HG03457 (cell line): Measurements from ENCODE around the gene NRIP2.
A peak's percentile ranks its signal among the peaks of the same experiment; 100 is the strongest.

ENCODE experiments used
- ATAC-seq: cut with Tn5 transposase; IDR thresholded peaks from one replicate; pipeline ENCODE4 v1.9.1; 2021; ENCODE audit warnings: moderate number of reproducible peaks; ENCODE audit not compliant: unreplicated experiment

NRIP2 gene

DNA sequence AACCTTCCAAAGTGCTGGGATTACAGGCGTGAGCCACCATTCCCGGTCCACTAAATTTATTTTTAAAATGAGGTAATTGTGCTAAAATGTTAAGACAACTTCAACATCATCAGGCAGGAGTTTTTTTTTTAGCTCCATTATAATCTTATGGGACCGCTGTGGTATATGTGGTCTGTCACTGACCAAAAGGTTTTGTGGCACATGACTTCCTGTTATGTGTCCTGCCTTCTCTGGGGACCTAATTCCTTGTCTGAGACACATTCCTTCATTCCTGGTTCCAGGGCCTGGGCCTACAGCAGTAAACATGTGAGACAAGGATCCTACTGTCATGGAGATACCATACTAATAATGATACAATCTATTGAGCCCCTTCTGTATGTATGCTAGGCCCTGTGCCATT, 17.1 kb upstream of the NRIP2 start:
- ATAC-seq, result no peak

DNA sequence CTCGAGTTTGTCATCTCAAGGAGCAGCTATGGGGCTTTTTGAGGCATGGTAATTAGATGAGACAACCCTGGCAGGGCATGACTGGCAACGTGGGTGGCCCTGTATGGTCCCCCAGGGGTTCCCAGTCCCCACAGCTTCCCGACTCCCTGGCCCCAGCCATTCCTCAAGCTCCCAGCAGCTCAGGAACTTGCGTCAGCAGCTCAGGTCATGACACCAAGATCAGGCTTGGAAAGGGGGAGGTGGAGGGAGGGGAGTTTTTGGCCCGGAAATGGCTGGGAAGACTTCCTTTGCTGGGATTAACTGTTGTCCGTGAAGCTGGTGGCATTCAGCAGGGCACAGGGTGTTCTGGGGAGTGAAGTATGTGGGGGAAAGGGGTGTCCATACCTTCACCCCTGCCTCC, 10.4 kb upstream of the NRIP2 start:
- ATAC-seq, result no peak

DNA sequence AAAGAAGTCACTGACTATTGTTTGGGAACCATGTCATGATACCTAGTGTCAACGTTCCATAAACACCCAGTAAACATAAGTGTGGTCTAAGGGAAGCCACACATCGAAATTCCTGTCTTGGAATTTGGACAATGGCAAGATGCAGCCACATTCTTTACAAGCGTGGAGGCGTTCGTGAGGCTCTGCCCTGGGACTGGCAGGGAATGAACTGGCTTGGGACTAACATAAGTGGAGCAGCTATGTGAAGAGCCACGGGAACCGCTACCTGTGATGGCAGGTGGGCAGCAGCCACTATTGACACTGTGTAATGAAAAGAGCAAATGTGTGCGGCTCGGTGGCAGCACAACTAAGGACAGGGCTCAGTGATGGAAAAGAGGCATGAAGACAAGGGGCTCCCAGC, 10.0 kb upstream of the NRIP2 start:
- no peak for ATAC-seq

DNA sequence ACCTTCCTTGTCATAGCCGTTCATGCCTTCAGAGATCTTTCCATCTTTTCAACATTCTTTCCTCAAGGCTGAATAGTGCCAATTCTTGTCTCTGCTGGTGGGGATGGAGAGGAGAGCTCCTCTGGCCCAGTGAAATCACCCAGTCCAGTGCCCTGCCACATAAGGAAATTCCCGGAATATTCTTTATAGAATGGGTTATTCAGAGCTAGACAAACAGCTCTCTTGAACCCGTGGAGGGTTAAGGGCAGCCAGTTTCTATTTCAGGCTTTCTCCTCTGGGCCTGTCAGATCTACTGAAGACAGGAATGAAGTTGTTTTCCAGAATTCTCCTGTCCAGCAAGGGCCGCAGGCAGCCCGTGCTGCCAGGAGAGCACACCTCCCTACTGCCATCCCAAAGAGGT, 8.1 kb upstream of the NRIP2 start:
- ATAC-seq, result no peak

DNA sequence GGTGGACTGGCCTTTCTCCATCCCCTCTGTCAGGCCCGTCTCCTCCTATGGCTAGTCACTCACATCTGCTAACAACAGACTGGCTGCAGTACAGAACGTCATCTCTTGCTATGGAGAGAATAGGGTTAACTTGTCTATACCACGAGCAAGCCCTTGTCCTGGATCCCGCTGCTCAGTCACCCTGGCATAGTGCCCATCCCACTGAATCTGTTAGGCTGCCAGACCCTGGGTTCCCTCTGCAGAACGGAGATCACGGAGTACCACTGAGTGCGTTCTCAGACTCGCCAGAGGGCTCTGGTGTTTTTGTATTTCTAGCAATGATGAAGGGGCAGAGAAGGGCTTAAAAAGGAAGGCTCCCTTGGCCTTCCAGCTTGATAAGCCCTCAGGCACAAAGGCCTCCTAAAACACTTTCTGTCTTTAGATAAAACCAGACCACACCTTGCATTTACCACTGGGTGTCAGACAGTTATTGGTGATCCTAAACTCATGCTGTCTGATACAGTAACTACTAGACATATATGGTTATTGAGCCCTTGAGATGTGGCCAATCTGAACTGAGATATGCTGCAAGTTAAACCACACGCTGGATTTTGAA, 6.3 kb upstream of the NRIP2 start:
- ATAC-seq, result no peak

DNA sequence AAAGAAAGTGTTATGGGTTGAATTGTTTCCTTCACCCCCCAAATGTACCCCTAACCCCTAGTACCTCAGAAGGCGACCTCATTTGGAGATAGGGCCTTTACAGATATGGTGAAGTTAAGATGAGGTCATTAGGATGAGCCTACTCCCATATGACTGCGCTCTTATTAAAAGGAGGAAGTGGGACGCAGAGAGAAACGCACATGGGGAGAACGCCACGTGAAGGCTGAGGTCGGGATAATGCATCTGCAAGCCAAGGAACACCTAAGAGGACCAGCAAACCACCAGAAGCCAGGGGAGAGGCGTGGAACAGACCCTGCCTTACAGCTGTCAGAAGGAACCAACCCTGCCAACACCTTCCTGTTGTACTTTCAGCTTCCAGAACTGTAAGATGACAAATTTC, 1.7 kb upstream of the NRIP2 start:
- ATAC-seq, result no peak

DNA sequence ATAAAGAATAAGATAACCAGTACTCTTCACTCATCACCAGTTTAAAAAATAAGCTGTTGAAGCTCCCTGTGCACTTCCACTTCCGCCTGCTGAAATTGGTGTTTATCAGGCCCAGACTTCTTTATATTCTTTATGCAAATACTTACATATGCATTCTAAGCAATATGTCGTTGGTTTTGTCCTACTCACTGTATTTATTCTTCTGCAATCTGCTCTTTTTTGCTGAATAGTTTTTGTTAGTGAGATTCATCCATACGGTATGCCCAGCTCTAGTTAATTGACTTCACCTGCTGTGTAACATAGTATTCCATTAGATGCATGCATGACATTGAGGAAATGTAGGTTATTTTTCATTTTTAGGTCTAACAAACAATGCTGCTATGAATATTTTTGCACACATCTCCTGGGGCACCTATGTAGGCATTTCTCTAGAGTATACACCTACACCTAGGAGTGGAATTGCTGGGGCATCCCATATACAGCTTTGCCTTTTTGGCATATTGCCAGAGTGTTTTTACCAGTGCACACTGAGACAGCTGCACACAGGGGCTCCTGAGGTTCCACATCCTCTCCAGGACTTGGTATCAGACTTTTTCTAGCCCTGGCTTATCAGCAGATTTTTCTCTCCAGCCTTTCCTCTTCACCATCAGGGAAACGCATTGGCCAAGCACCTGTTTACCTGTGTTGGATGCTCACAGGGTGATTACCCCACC, 1.0 kb upstream of the NRIP2 start:
- ATAC-seq, result no peak

DNA sequence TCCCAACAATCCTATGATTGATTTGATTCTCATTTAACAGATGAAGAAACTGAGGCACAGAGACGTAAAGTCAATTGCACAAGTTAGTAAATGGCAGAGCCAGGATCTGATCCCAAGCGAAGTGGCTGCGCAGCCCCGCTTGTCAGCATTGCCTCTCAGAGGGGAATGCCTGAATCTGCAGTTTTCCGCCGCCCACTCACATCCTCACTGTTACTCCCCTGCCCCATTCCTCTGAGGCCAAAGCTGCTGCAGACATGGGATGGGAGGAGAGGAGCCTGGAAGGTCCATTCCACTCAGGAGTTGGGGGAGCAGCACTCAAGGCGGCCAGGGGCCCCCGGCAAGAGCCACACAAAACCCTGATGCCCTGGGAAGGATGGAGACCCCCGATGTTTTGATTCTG, 1.0 kb downstream of the NRIP2 start:
- ATAC-seq, result no peak

DNA sequence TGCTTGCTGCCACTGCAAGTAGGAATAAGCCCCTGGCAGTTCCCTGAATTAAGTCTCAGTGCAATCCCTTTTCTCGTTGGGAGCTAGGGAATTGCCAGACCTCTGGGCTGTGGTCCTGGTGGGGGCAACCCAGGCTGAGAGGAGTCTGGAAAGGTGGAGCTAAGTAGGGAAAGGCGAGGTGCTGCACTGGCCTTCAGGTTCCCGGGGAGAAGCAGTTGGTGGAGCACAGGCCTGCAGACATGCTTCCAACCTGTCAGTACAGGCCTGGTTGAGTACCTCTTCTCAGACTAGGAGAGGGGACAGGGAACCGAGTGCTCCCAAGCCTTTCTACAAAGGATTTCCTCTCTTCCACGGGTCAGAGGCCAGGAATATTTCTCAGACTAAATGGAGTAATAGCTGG, 1.5 kb downstream of the NRIP2 start:
- no peak for ATAC-seq

DNA sequence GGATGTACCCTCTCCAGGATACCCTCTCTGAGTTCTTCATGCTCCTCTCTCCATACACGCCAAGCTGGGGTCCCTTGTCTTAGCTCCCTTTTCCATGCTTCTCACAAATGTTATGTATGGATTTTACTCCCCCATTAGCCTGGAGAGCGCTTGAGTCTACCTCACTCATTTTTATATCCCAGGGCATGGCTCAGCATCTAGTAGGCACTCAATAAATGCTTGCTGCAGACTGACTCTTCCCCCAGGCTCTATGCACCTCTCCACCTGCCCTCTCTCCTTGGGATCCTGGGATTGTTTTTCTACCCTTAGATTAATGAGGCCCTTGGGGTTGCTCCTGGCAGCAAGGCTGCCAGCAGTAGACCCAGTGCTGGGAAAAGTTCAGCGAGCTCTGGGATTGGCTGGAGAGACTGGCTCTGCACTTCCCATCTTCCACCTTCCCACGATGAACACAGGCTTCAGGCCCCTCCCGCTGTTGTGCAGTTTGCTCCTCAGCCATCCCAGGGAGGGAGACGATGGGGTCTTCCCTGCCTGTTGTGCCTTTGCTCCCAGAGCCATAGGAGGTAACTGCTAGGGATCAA, 2.2 kb downstream of the NRIP2 start:
- no peak for ATAC-seq

DNA sequence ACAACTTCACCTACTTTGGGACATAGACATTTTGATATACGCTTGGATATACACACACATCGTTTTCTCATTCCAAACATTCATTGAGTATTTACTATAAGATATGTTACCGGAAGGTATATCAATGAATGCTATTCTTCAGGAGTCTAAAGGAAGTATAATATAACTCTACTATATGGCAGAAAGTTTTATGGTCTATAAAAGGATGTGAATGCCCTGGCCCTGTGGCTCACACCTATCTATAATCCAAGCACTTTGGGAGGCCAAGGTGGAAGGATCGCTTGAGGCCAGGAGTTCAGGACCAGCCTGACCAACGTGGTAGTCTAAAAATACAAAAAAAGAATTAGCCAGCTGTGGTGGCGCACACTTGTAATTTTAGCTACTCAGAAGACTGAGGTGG, 5.6 kb downstream of the NRIP2 start:
- no peak for ATAC-seq

DNA sequence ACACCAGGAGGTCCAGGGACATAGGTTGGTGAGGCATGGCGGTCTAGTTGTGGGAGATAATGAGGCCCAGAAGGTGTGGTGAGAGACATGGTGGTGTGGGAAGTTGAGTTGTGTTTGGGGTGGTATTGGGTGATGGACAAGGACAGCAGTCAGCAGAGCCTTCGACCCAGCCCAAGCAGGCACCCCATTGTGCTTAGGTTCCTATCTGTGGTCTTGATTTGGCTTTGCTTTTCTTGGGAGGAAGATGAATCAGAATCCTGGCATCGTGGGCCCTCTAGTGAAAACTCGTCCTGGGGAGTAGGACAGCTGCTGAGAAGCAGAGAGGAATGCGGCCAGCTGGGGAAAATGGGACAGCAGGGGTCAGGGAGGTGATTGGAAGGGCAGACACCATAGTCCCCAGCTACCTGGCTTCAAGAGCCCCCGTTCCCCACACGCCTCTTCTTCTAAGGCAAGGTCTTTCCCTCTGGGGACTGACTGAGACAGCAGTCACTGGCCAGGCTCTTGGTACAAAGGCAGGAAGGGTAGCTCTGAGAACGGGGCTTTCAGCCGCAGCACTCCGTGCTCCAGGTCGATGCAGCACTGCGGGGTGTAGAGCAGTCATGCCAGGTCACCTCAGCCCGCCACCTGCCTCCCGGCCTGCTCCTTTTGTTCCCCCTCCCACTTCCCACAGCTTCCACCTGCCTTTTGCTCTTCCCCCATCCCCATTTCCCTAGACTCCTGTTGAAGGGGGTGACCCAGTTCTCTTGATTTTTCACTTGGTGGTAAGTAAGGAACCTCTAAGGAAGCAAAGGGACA, 7.9 kb downstream of the NRIP2 start:
- ATAC-seq, result no peak

DNA sequence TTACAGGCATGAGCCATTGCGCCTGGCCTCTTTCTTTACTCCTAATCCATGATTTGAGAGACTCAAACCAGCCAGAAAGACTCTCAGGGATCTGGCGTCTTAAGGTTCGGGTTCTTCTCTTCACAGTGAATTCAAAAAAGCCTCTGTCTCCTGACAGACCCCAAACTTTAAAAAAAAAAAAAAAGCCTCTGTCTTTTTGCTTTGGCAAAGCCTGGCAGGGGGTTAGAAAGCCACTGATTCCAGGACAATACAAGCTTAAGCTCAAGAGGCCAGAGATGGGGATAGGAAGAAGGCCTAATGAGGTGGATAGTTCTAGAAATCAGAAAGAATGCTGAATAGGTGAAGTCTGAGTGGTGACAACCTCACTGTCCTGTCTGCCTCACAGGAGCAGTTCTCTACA, 8.8 kb downstream of the NRIP2 start:
- ATAC-seq, result no peak

DNA sequence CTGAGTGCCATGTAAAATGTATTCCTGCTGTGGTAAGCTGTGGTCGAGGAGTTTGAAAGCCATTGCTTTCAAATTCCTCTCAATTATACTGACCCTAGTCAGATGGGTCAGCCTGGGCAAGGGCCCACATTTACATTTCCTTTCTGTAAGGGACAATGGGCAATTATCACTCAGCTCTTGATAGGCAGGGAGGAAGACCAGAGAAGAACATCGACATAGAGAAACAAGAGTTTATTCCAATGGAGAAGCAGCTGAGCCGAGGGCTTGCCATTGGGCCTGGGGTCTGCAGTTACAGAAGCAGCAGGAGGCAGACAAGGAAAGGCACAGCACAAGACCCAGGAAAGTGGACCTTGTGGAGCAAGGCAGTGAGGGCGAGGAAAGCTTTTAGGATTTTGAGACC, 9.7 kb downstream of the NRIP2 start:
- no peak for ATAC-seq

DNA sequence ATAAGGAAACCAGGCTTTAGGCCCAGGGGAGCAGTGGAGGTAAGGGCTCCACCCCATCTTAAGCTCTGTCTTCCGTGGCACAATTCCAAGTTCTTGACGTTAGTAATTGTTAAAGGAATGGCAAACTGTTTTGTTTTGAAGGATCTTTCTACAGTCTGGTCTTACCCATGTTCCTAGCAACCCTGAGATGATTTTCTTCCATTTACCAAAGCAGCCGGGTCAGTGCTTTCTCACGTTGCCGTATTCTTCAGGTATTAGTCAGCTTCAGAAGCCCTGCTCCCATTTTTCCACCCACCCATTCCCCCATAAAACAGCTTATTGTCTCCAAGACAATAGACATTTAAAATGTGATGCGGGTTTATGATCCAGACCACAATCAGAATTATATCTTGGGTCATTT, 10.3 kb downstream of the NRIP2 start:
- no peak for ATAC-seq

DNA sequence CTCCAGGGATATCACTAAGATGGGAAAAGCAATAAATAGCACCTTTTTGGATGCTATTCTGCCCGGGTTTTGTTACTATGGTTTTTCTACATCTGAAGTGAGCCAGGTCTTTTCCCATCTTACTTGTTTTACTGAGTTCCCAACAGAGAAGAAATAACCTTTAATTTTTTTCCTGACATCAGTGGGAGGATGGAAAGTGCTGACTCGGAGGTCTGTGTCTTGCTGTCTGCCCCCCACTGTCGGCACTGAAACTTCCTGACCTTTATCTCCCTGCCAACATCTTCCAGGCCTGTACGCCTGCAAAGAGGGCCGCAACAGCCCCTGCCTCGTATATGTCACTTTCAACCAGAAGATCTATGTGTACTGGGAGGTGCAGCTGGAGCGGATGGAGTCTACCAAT, 11.4 kb downstream of the NRIP2 start:
- no peak for ATAC-seq

DNA sequence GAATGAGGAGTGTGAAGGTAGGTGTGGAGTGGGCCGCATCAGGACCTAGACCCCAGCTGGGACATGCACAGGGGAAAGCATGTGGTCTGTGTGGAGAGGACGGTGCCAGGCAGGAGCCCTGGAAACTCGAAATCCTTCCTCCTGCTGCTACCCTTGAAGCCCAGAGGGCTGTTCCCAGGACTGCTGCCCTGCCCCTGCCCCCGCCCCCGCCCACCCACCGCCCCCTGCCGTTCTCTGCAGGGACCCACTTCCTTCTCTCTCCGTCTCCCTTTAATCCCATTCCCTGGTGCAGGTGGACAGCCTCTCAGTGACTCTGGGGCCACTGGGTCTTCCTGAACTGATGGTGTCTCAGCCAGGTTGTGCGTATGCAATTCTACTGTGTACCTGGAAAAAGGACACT, 14.4 kb downstream of the NRIP2 start:
- ATAC-seq, result no peak

DNA sequence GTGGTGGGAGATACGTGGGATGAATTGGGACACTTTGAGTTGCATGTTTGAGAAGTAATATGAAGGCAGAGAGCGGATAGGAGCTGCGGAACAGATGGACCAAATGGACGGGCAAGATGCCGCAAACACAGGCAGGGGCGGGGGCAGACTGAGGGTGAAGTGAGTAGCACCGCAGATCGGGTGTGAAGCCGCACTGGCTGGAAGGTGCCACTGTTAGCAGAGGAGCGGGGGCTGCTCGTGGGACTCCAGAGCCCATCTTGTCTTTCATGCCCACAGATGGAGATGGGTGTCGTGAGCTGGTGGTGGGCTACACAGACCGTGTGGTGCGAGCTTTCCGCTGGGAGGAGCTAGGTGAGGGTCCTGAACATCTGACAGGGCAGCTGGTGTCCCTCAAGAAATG, 15.0 kb downstream of the NRIP2 start:
- ATAC-seq, result no peak

DNA sequence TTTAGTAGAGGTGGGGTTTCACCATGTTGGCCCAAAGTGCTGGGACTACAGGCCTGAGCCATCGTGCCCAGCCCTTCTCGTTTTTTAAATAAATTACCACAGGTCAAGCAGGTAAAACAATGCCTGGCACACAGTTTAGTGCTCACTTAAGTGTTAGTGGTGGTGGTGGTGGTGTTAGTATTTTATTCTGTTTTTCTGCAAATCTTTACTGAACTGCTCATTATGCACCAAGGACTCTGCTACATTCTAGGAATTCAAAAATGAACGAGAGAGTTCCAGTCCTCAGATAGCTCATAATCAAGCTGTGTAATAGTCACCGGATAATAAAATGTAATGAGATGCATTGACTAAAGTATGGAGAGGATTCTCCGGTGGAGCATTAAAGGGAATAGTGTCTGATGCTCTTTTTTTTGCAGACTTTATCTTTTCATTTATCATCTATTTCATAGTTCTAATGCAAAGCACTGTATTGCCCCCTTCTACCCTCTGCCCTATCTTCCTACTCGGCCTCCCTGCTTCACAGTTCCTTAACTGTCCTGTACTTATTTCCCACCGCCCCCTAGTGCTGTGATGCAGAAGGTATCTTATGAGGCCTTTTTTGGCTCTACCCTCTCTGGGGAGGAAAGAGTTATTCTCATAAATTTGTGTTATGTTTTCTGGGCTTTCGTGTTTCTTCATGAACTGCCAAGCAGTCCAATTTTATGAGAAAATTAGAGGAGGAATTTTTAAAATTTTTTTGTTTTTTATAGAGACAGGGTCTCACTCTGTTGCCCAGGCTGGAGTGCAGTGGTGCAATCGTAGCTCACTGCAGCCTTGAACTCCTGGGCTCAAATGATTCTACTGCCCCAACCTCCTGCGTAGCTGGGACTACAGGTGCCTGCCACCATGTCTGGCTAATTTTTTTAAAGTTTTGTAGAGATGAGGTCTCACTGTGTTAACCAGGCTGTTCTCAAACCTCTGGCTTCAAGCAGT, 21.3 kb downstream of the NRIP2 start:
- no peak for ATAC-seq

DNA sequence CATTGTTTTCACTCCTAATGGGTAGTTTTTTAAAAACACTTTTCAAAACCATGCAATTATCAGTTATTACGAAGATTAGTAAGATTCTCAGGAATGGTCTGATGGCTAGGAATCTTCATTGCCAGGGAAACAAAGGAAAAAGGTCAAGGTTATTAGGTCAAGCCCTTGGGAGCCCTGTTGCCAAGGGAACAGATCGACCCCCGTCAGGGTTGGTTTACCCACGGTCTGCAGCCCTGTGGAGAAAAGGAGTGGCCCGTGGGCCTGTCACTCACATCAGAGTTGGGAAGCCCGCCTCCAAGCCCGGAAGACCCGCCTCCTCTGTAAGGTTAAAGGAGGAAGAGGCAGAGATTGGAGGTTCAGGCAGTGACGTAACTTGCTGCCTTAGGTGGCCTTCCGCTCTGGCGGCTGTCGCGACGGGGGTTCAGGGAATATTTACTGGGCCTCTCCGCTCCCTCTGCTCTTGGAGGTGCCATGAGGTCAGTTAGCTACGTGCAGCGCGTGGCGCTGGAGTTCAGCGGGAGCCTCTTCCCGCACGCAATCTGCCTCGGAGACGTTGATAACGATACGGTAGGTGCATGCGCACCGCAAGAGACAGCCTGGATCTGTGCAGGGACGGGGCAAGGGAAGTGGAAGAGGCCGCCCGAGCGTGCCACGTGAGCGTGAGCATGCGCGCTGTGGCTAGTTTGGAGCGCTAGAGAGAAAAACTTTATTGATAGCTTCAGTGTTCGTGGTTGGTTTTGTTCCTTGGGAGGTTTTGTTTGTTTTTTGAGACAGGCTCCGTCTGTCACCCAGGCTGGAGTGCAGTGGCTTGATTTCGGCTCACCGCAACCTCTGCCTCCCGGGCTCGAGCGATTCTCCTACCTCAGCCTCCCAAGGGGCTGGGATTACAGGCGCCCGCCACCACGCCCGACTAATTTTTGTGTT, 22.3 kb downstream of the NRIP2 start, which contains the start of gene ITFG2:
Gene ITFG2, plus strand, starts transcription at position 379 of the 924 bp plus-strand sequence. Its CDS starts 93 bp downstream, at position 472.
- peak; percentile 88 for ATAC-seq
